ENCODE results near the gene SLC25A25. TPM values are rescaled to one million over a fixed set of nuclear protein-coding genes. Genes with fewer than 3 reads are reported as not detected.
A peak's percentile ranks its signal among the peaks of the same experiment; 100 is the strongest.

SLC25A25 gene
- total and polyA plus RNA-seq, 12 donors: 2.3 to 20.7 (median 6.8) TPM

GRCh38 chr9:128149001-128149701 lies 81.1 kb downstream of the SLC25A25 start, which contains the start of gene LCN2:
LCN2 (plus strand) TSS chr9:128149453; CDS start chr9:128149526, 73 bp downstream.
- H3K27ac ChIP-seq: peak within 1 kb of the TSS in 2 of 10 donors; percentile 27 to 34

GRCh38 chr9:128149951-128150593 lies 82.0 kb downstream of the SLC25A25 start:
- intact Hi-C loops (cut with DNase I): no loop called here
- peaks cover 5 to 25% (median 10%) of the 10 kb centered on the region in 9 donors for H3K4me1 ChIP-seq
- no peak overlapping the region for H3K4me3 ChIP-seq
- no peaks in the 10 kb centered on the region for H3K27me3 ChIP-seq
- TF ChIP-seq CTCF (IDR thresholded peaks at IDR 0.05): no peak
- no peaks in the 10 kb centered on the region for H3K9me3 ChIP-seq
- peak in 1 of 8 donors; percentile 3 for ATAC-seq
- H3K36me3 ChIP-seq: no peaks in the 10 kb centered on the region
- DNase-seq: peak in 1 of 2 donors; percentile 6
- H3K27ac ChIP-seq: peak overlapping the region in 1 of 10 donors; percentile 34
- WGBS, 2 donors: 57 to 58% methylated on average over 11 of the region's 11 CpGs

More at GRCh38 chr9:128149001-128149701, 81.1 kb downstream of the SLC25A25 start, which contains the start of gene LCN2:
- WGBS, 2 donors: 65 to 66% methylated on average over 9 of the region's 9 CpGs
- Histone ChIP-seq H3K27me3 (no peaks in the 10 kb centered on the region), H3K4me3 (no peak within 1 kb of the TSS), H3K36me3 (no peaks in the 10 kb centered on the region), H3K4me1 (peaks cover 5 to 27% (median 11%) of the 10 kb centered on the region in 9 donors), H3K9me3 (no peaks in the 10 kb centered on the region)
- no peak for TF ChIP-seq CTCF (IDR thresholded peaks at IDR 0.05)
- intact Hi-C loops (cut with DNase I): no loop called here
- ATAC-seq (peak in 2 of 8 donors; percentile 11 to 15), DNase-seq (no peak)

DNA sequence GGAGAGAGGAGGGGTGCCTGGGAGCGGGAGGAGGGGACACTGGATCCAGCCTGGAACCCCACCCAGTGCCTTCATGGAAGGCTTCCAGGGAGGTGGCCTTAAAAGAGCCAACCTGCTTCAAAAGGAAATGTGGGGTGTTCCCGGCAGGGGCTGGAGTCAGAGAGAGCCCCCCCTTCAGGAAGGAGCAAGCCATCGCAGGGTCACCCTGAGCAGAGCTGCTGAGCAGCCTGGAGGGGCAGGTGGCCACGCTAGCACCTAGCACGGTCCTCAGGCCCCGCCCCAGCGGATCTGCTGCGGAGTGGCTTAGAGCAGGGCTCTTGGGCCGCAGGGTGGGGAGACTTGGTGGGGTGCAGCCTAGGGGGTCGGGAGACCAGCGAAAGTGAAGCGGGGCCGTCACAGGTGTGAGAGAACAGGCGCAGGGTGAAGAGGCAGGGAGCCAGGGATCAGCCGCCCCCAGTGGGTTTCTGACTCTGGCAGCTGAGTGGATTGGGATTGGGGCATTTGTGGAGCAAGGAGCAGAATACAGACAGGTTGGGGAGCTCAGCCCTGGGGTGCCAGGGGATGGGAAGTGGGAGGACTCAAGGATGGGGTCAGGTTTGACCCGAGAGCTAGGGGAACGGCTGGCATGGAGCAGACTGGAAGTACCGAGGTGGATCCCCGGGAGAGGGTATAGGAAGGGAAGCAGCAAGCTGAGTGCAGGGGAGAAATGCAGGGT lies 82.7 kb downstream of the SLC25A25 start:
- 73 to 74% methylated on average over 19 of the region's 19 CpGs for whole genome bisulfite sequencing, 2 donors
- TF ChIP-seq CTCF (IDR thresholded peaks at IDR 0.05): peak in 6 of 9 donors; percentile 16 to 49 (median 26)
- peak in 7 of 8 donors; percentile 12 to 49 (median 18) for ATAC-seq
- intact Hi-C loops (cut with DNase I): no loop called here
- no peak for DNase-seq
- Histone ChIP-seq H3K4me3 (no peak overlapping the region), H3K4me1 (peaks cover 5 to 25% (median 10%) of the 10 kb centered on the region in 9 donors), H3K36me3 (no peaks in the 10 kb centered on the region), H3K27ac (no peak overlapping the region), H3K9me3 (no peaks in the 10 kb centered on the region), H3K27me3 (no peaks in the 10 kb centered on the region)
